Tibial nerve (tissue), 4 donors: Measurements from ENCODE around the gene SHROOM3. TPM values are rescaled to one million over a fixed set of nuclear protein-coding genes. Genes with fewer than 3 reads are reported as not detected.

Experiments
- DNase-seq, 2 donors: peaks; one replicate each; pipeline ENCODE4 v3.0.0-alpha.2; 2019; ENCODE audit warnings: low spot score in 2 of 2
- H3K27ac ChIP-seq, 4 donors: fragments of 200-600 bp; sonication (generic) in 3 of 4; one replicate each; pipeline ENCODE4 v1.5.1; 2017 to 2019; ENCODE audit warnings: mild to moderate bottlenecking in 1 of 4
- H3K27me3 ChIP-seq, 2 donors: fragments of 200-600 bp; sonication (generic) in 1 of 2; one replicate each; pipeline versions ENCODE4 v1.5.1 to v1.6.0; 2017 to 2019
- H3K36me3 ChIP-seq, 3 donors: fragments of 200-600 bp; sonication (generic); one replicate each; pipeline ENCODE4 v1.5.1; 2018 to 2019
- H3K4me1 ChIP-seq, 4 donors: fragments of 200-600 bp; sonication (generic) in 3 of 4; one replicate each; pipeline ENCODE4 v1.5.1; 2017 to 2019
- H3K4me3 ChIP-seq, 4 donors: fragments of 200-600 bp; sonication (generic) in 3 of 4; one replicate each; pipeline ENCODE4 v1.5.1; 2017 to 2019; ENCODE audit warnings: mild to moderate bottlenecking in 1 of 4, moderate library complexity in 1 of 4
- H3K9me3 ChIP-seq, 4 donors: fragments of 200-600 bp; sonication (generic) in 3 of 4; one replicate each; pipeline ENCODE4 v1.5.1; 2017 to 2019
- CTCF ChIP-seq, 5 experiments: fragments of 200-600 bp in 3 of 5; fragments of 450-650 bp in 2 of 5; sonication (generic) in 3 of 5; IDR thresholded peaks; one replicate each; pipeline ENCODE4 v1.5.1; 2016 to 2019; ENCODE audit warnings: antibody characterized with exemption in 5 of 5, mild to moderate bottlenecking in 3 of 5, moderate library complexity in 2 of 5
- EP300 ChIP-seq, 2 donors: sonication (generic); formaldehyde crosslinking; IDR thresholded peaks; one replicate each; pipeline ENCODE4 v1.6.1; 2017; ENCODE audit warnings: antibody characterized with exemption in 2 of 2, mild to moderate bottlenecking in 1 of 2
- POLR2A ChIP-seq, 2 donors: fragments of 450-650 bp; IDR thresholded peaks; one replicate each; pipeline ENCODE4 v1.6.1; 2017; ENCODE audit warnings: antibody characterized with exemption in 2 of 2, mild to moderate bottlenecking in 2 of 2, moderate library complexity in 2 of 2
- WGBS, 2 donors: methylation state at CpG; one replicate each; pipeline ENCODE4 v1.1.5; 2018; 5-methylcytosine and 5-hydroxymethylcytosine counted together
- total RNA-seq, 4 donors: library from RNA; depleted of rRNA; stranded (reverse); fragments of >200 nt; gene quantifications; one replicate each; pipeline ENCODE4 v1.1.0, GENCODE V29; 2016

The SHROOM3 gene
- total RNA-seq, 4 donors from 2014 or later = 28.0 to 49.8 (median 37.9) TPM

GRCh38 chr4:76772498-76773106 lies 337.6 kb downstream of the SHROOM3 start:
- DNase-seq = no peak
- H3K9me3 ChIP-seq = peaks cover 0 to 5% (median 0%) of the 10 kb centered on the region in 4 donors
- no peaks in the 10 kb centered on the region for H3K4me1 ChIP-seq
- no peak for TF ChIP-seq CTCF (IDR thresholded peaks at IDR 0.05)
- no peak overlapping the region for H3K4me3 ChIP-seq
- WGBS, 2 donors = 64 to 74% methylated on average over 5 of the region's 5 CpGs
- H3K36me3 ChIP-seq = peaks cover 0 to 60% (median 3%) of the 10 kb centered on the region in 3 donors
- H3K27ac ChIP-seq = no peak overlapping the region
- no peaks in the 10 kb centered on the region for H3K27me3 ChIP-seq

GRCh38 chr4:76773766-76774165 lies 338.7 kb downstream of the SHROOM3 start:
- no peak for DNase-seq
- no peaks in the 10 kb centered on the region for H3K4me1 ChIP-seq
- H3K27me3 ChIP-seq = no peaks in the 10 kb centered on the region
- H3K9me3 ChIP-seq = peaks cover 0 to 5% (median 0%) of the 10 kb centered on the region in 4 donors
- H3K36me3 ChIP-seq = peaks cover 0 to 70% (median 3%) of the 10 kb centered on the region in 3 donors
- no peak for TF ChIP-seq EP300 (IDR thresholded peaks at IDR 0.05)
- no peak for TF ChIP-seq CTCF (IDR thresholded peaks at IDR 0.05)
- TF ChIP-seq POLR2A (IDR thresholded peaks at IDR 0.05) = no peak
- no peak overlapping the region for H3K27ac ChIP-seq
- H3K4me3 ChIP-seq = no peak overlapping the region

- Histone ChIP-seq H3K4me1 (peaks cover 0 to 19% (median 0%) of the 10 kb centered on the region in 4 donors), H3K27ac (no peak overlapping the region), H3K9me3 (peaks cover 0 to 5% (median 0%) of the 10 kb centered on the region in 4 donors), H3K27me3 (no peaks in the 10 kb centered on the region), H3K36me3 (peaks cover 0 to 73% (median 0%) of the 10 kb centered on the region in 3 donors), H3K4me3 (no peak overlapping the region)
- no peak for DNase-seq
- WGBS, 2 donors = 79 to 81% methylated on average over 9 of the region's 9 CpGs
- TF ChIP-seq EP300 (IDR thresholded peaks at IDR 0.05) (no peak), POLR2A (IDR thresholded peaks at IDR 0.05) (no peak), CTCF (IDR thresholded peaks at IDR 0.05) (no peak)
Measured at GRCh38 chr4:76779740-76780459, 344.9 kb downstream of the SHROOM3 start.

GRCh38 chr4:76780781-76781697 lies 346.0 kb downstream of the SHROOM3 start:
- no peaks in the 10 kb centered on the region for H3K27me3 ChIP-seq
- no peak for TF ChIP-seq POLR2A (IDR thresholded peaks at IDR 0.05)
- peaks cover 0 to 19% (median 0%) of the 10 kb centered on the region in 4 donors for H3K4me1 ChIP-seq
- peak overlapping the region in 1 of 4 donors; percentile 54 for H3K27ac ChIP-seq
- peaks cover 0 to 61% (median 0%) of the 10 kb centered on the region in 3 donors for H3K36me3 ChIP-seq
- 88 to 91% methylated on average over 7 of the region's 7 CpGs for WGBS, 2 donors
- peaks cover 0 to 5% (median 0%) of the 10 kb centered on the region in 4 donors for H3K9me3 ChIP-seq
- no peak overlapping the region for H3K4me3 ChIP-seq
- DNase-seq = no peak

GRCh38 chr4:76781698-76782595 lies 346.9 kb downstream of the SHROOM3 start:
- Histone ChIP-seq H3K27ac (peak overlapping the region in 1 of 4 donors; percentile 54), H3K4me1 (peaks cover 0 to 19% (median 0%) of the 10 kb centered on the region in 4 donors), H3K36me3 (peaks cover 0 to 60% (median 0%) of the 10 kb centered on the region in 3 donors), H3K9me3 (peaks cover 0 to 2% (median 0%) of the 10 kb centered on the region in 4 donors), H3K4me3 (no peak overlapping the region), H3K27me3 (no peaks in the 10 kb centered on the region)
- WGBS, 2 donors = 73 to 74% methylated on average over 7 of the region's 7 CpGs
- no peak for DNase-seq
- TF ChIP-seq POLR2A (IDR thresholded peaks at IDR 0.05) (no peak), CTCF (IDR thresholded peaks at IDR 0.05) (no peak), EP300 (IDR thresholded peaks at IDR 0.05) (no peak)
